Measurements from ENCODE around the gene ZC3H6.

ZC3H6 gene

DNA sequence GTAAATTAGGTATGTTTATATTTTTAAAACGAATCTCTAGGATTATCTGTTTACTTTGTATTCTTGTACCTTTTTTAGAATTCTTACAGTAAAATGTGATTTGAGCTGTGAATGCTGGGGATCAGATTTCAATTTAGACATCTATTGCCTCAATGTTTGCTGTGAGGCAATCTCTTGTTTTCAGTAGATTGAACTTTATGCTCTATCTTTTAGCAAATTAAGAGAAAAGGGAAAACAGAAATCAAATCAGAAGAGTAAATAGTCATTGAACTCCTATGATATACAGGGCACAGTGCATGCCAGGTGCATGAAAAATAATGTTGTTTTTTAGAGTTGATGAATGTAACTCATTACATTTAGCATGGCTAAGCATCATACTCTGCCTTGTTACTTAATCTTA, 39.5 kb downstream of the ZC3H6 start:
- Histone ChIP-seq H4K20me1 (ENCODE audit: insufficient read depth, low read length, poor library complexity, severe bottlenecking) (no peaks in the 10 kb centered on the region), H2AFZ (ENCODE audit: low read length) (no peak overlapping the region), H3K9ac (ENCODE audit: low read depth, low read length, poor library complexity, severe bottlenecking) (no peak overlapping the region), H3K36me3 (ENCODE audit: insufficient read depth, low read length) (peaks cover 6% of the 10 kb centered on the region; the same call in 1 of the 2 replicates), H3K27me3 (ENCODE audit: insufficient read depth, low read length, poor library complexity, severe bottlenecking) (no peaks in the 10 kb centered on the region), H3K4me2 (ENCODE audit: low read depth, low read length, poor library complexity, severe bottlenecking) (no peak overlapping the region), H3K9me3 (ENCODE audit: insufficient read depth, low read depth, low read length) (no peaks in the 10 kb centered on the region), H3K4me1 (ENCODE audit: insufficient read depth, low read length, poor library complexity, severe bottlenecking) (no peaks in the 10 kb centered on the region), H3F3A (ENCODE audit: low read depth) (no peaks in the 10 kb centered on the region), H3K9me2 (replicated peaks; ENCODE audit: low read depth, low read length) (no peaks in the 10 kb centered on the region), H3K79me2 (ENCODE audit: insufficient read depth, low read length) (no peaks in the 10 kb centered on the region), H3K4me3 (ENCODE audit: low read length, poor library complexity, severe bottlenecking) (no peak overlapping the region)
- TF ChIP-seq EZH2phosphoT487 (IDR thresholded peaks at IDR 0.05; ENCODE audit: borderline replicate concordance): no peak
- TF ChIP-seq, protein P1, sequence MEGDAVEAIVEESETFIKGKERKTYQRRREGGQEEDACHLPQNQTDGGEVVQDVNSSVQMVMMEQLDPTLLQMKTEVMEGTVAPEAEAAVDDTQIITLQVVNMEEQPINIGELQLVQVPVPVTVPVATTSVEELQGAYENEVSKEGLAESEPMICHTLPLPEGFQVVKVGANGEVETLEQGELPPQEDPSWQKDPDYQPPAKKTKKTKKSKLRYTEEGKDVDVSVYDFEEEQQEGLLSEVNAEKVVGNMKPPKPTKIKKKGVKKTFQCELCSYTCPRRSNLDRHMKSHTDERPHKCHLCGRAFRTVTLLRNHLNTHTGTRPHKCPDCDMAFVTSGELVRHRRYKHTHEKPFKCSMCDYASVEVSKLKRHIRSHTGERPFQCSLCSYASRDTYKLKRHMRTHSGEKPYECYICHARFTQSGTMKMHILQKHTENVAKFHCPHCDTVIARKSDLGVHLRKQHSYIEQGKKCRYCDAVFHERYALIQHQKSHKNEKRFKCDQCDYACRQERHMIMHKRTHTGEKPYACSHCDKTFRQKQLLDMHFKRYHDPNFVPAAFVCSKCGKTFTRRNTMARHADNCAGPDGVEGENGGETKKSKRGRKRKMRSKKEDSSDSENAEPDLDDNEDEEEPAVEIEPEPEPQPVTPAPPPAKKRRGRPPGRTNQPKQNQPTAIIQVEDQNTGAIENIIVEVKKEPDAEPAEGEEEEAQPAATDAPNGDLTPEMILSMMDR (conservative IDR thresholded peaks at IDR 0.05; ENCODE audit: low read length): no peak

DNA sequence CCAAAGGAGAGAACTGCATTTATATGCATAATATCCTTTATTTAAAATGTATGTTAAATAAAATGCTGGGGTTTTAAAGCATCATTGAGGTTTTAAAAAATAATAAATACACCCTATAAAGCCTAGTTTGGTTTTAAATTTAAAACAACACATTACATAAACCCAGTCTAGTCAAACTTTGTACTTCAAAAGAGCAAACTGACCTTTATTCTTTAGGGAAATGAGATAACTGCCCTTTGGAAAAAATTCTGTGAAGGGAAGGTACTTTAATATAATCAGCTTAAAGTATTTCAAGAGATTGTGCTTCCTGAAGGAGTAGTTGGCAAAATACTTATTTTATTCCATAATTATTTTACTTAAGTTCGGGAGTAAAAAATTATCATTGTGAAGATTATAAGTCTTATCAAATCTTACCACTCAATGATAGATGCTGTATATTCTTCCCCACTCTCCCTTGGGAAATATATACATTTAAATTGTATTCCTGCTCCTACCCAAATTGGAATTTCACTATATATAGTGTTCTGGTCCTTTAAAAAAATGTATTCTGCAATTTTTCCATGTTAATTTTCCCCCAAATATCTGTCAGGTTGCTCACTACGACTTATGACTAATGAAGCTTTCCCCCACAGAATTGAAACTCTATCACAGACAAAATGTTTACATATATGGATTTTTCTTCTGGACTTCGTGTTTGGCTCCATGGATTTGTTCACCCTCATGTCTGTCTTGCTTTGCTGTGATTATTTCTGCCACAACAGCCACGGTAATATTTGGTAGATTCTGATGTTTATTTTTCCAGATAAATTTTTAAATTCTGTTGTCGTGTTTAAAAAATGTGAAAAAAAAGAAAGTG, 42.1 kb downstream of the ZC3H6 start:
- no peaks in the 10 kb centered on the region for H3K27me3 ChIP-seq (ENCODE audit: insufficient read depth, low read length, poor library complexity, severe bottlenecking)
- no peaks in the 10 kb centered on the region for H3K9me2 ChIP-seq (replicated peaks; ENCODE audit: low read depth, low read length)
- no peak overlapping the region for H3K4me2 ChIP-seq (ENCODE audit: low read depth, low read length, poor library complexity, severe bottlenecking)
- H3K79me2 ChIP-seq (ENCODE audit: insufficient read depth, low read length): no peaks in the 10 kb centered on the region
- H3K9ac ChIP-seq (ENCODE audit: low read depth, low read length, poor library complexity, severe bottlenecking): no peak overlapping the region
- H4K20me1 ChIP-seq (ENCODE audit: insufficient read depth, low read length, poor library complexity, severe bottlenecking): no peaks in the 10 kb centered on the region
- TF ChIP-seq, protein P1 (conservative IDR thresholded peaks at IDR 0.05; ENCODE audit: low read length): no peak
- no peaks in the 10 kb centered on the region for H3F3A ChIP-seq (ENCODE audit: low read depth)
- H3K4me1 ChIP-seq (ENCODE audit: insufficient read depth, low read length, poor library complexity, severe bottlenecking): no peaks in the 10 kb centered on the region
- H3K9me3 ChIP-seq (ENCODE audit: insufficient read depth, low read depth, low read length): no peaks in the 10 kb centered on the region
- H3K36me3 ChIP-seq (ENCODE audit: insufficient read depth, low read length): no peaks in the 10 kb centered on the region
- no peak overlapping the region for H2AFZ ChIP-seq (ENCODE audit: low read length)
- H3K4me3 ChIP-seq (ENCODE audit: low read length, poor library complexity, severe bottlenecking): no peak overlapping the region

DNA sequence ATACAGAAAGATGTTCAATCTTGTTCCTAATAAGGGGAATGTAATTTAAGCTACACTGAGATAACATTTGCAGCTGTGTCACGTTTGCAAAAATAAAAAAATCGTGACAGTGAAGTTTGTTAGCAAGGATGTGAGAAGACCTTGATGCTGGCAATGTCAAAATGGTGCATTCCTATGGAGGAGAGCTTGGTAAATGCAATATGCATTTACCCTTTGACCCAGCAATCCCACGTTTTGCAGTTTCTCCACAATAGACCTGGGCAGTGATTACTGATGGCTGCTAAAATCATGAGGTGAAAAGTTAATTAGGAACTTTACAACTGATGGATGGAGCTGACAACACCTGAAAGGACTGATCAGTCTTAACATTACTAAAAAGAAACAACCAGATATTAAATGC, 43.1 kb downstream of the ZC3H6 start:
- Histone ChIP-seq H3K9me2 (replicated peaks; ENCODE audit: low read depth, low read length) (no peaks in the 10 kb centered on the region), H3K9ac (ENCODE audit: low read depth, low read length, poor library complexity, severe bottlenecking) (no peak overlapping the region), H3K36me3 (ENCODE audit: insufficient read depth, low read length) (no peaks in the 10 kb centered on the region), H3K9me3 (ENCODE audit: insufficient read depth, low read depth, low read length) (no peaks in the 10 kb centered on the region), H3K4me3 (ENCODE audit: low read length, poor library complexity, severe bottlenecking) (no peak overlapping the region), H3K27me3 (ENCODE audit: insufficient read depth, low read length, poor library complexity, severe bottlenecking) (no peaks in the 10 kb centered on the region), H3K4me2 (ENCODE audit: low read depth, low read length, poor library complexity, severe bottlenecking) (no peak overlapping the region), H3F3A (ENCODE audit: low read depth) (no peaks in the 10 kb centered on the region), H3K79me2 (ENCODE audit: insufficient read depth, low read length) (no peaks in the 10 kb centered on the region), H4K20me1 (ENCODE audit: insufficient read depth, low read length, poor library complexity, severe bottlenecking) (no peaks in the 10 kb centered on the region), H3K4me1 (ENCODE audit: insufficient read depth, low read length, poor library complexity, severe bottlenecking) (no peaks in the 10 kb centered on the region), H2AFZ (ENCODE audit: low read length) (no peak overlapping the region)
- TF ChIP-seq, protein P1 (conservative IDR thresholded peaks at IDR 0.05; ENCODE audit: low read length): no peak
- TF ChIP-seq EZH2phosphoT487 (IDR thresholded peaks at IDR 0.05; ENCODE audit: borderline replicate concordance): no peak
